ENCODE measurements around the gene TCL1B. TPM values are rescaled to one million over a fixed set of nuclear protein-coding genes. Genes with fewer than 3 reads are reported as not detected.

Gene TCL1B
- total RNA-seq, 2 donors from 2014 or later = not detected

DNA sequence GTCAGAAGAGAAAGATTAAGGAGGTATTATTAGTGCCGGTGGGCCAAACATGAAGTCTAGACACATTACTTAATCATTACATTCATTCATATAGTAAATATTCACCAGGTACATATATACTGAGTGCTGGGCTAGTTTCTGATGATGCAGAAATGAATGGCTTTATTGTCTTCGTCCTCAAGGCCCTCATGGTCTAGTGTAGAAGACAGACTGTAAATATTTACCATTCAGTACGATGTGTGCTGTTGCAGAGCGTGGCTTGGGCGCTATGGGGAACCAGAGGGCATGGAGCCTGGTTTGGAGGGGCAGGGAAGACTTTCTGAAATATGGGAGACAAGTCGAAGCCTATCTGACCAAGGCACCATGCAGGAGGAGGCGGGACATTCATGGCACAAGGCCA lies 37.0 kb upstream of the TCL1B start:
- Histone ChIP-seq H3K36me3 (replicated peaks in 1 of 2; ENCODE audit: insufficient read depth in 1 of 2, low read depth in 2 of 2) (no peaks in the 10 kb centered on the region), H3K4me3 (no peak overlapping the region), H3K27me3 (no peaks in the 10 kb centered on the region), H3K27ac (no peak overlapping the region), H3K4me1 (peaks cover 10% of the 10 kb centered on the region), H3K9me3 (no peaks in the 10 kb centered on the region)
- ATAC-seq = no peak
- 57 to 75% methylated on average over 6 to 7 of the region's 7 CpGs for WGBS, 2 donors
- DNase-seq = peak in 1 of 4 donors; percentile 21
- no peak for TF ChIP-seq POLR2A (IDR thresholded peaks at IDR 0.05)
- TF ChIP-seq, protein P1, sequence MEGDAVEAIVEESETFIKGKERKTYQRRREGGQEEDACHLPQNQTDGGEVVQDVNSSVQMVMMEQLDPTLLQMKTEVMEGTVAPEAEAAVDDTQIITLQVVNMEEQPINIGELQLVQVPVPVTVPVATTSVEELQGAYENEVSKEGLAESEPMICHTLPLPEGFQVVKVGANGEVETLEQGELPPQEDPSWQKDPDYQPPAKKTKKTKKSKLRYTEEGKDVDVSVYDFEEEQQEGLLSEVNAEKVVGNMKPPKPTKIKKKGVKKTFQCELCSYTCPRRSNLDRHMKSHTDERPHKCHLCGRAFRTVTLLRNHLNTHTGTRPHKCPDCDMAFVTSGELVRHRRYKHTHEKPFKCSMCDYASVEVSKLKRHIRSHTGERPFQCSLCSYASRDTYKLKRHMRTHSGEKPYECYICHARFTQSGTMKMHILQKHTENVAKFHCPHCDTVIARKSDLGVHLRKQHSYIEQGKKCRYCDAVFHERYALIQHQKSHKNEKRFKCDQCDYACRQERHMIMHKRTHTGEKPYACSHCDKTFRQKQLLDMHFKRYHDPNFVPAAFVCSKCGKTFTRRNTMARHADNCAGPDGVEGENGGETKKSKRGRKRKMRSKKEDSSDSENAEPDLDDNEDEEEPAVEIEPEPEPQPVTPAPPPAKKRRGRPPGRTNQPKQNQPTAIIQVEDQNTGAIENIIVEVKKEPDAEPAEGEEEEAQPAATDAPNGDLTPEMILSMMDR (IDR thresholded peaks at IDR 0.05) = no peak
- intact Hi-C loops (cut with DNase I) = no loop called here

DNA sequence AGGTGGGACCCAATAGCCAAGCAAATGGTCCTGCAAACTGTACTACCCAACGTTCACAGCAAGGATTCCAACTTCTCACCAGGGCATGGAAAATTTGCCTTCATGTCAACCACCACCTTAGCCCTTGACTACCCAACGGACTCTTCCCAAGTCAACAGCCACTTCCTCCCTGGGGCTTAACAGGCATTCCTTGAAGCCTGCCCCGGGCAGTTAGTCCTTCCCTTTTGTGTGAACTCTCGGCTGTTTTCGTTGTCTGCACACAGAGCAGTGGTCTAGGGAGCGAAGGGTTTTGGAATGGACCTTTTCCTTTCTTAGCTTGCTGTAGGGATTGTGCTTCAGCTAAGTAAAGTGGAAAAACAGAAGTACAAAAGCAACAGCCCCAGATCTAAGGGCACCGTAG lies 35.2 kb upstream of the TCL1B start:
- Histone ChIP-seq H3K4me1 (peaks cover 10% of the 10 kb centered on the region), H3K27ac (no peak overlapping the region), H3K9me3 (no peaks in the 10 kb centered on the region), H3K4me3 (no peak overlapping the region), H3K36me3 (replicated peaks in 1 of 2; ENCODE audit: insufficient read depth in 1 of 2, low read depth in 2 of 2) (no peaks in the 10 kb centered on the region), H3K27me3 (no peaks in the 10 kb centered on the region)
- 75 to 94% methylated on average over 7 of the region's 7 CpGs for WGBS, 2 donors
- TF ChIP-seq, protein P1 (IDR thresholded peaks at IDR 0.05) = no peak
- TF ChIP-seq POLR2A (IDR thresholded peaks at IDR 0.05) = no peak
- ATAC-seq (no peak), DNase-seq (no peak)
- intact Hi-C loops (cut with DNase I) = no loop called here

DNA sequence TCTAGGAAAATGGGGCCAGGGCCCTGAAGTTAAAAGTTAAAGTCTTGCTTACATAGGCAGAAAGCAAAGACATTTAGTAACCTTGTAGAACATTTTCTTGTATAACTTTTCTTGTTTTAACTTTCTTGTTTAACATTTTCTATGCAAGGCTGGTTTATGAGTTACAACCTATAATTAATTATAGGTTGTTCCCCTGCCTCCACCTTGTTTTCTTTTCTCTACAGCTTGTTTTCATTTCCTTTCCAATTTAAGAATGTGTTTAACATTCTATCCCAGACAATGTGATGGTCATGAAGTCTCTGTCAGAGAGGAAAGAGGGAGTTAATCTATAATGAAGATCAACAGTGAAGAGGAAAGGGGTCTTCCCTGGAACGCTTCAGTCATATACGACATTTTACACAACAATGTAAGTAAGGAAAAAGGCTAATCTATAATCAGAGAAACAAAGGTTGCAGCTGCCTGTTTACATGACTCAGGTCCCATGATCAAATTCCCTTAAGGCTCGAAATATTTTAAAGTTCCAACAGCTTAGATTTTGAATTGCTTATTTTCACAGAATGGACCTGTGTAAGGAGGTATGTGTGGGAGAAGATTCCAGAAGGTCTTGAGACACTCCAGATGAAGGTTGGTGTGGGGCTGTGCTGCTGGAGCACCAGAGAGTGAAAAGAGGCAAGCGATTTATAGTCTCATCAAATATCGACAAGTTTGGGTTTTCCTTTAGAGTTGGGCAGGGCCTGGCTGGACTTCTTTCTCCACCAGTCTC lies 34.2 kb upstream of the TCL1B start:
- H3K4me3 ChIP-seq = no peak overlapping the region
- H3K27me3 ChIP-seq = no peaks in the 10 kb centered on the region
- H3K27ac ChIP-seq = peak overlapping the region in 2 of 4 donors; percentile 33 to 37
- 37 to 47% methylated on average over 5 of the region's 5 CpGs for WGBS, 2 donors
- peaks cover 10% of the 10 kb centered on the region for H3K4me1 ChIP-seq
- ATAC-seq (no peak), DNase-seq (no peak)
- TF ChIP-seq, protein P1 (IDR thresholded peaks at IDR 0.05) = no peak
- TF ChIP-seq POLR2A (IDR thresholded peaks at IDR 0.05) = no peak
- intact Hi-C loops (cut with DNase I) = no loop called here
- H3K9me3 ChIP-seq = no peaks in the 10 kb centered on the region
- no peaks in the 10 kb centered on the region for H3K36me3 ChIP-seq (replicated peaks in 1 of 2; ENCODE audit: insufficient read depth in 1 of 2, low read depth in 2 of 2)

DNA sequence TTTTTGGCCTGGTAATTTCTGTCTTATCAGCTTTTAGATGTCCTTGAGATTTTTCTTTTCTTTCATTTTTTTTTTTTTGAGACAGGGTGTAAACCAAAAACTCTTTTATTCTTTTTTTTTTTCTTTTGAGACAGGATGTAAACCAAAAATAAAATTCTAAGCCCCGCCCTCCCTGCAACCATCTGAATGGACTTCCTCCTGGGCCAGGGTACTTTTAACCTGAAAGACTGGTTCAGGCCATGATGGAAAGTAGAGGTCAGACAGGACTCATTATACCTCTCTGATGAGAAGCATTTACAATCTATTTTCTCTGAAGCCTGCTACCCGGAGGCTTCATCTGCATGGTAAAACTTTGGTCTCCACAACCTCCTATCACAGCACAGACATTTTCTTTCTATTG lies 33.5 kb upstream of the TCL1B start:
- no peak for TF ChIP-seq POLR2A (IDR thresholded peaks at IDR 0.05)
- TF ChIP-seq, protein P1 (IDR thresholded peaks at IDR 0.05) = no peak
- H3K27ac ChIP-seq = peak overlapping the region in 1 of 4 donors; percentile 33
- 78 to 84% methylated on average over 2 of the region's 2 CpGs for WGBS, 2 donors
- intact Hi-C loops (cut with DNase I) = no loop called here
- no peak for ATAC-seq
- no peaks in the 10 kb centered on the region for H3K9me3 ChIP-seq
- no peak overlapping the region for H3K4me3 ChIP-seq
- H3K36me3 ChIP-seq (replicated peaks in 1 of 2; ENCODE audit: insufficient read depth in 1 of 2, low read depth in 2 of 2) = no peaks in the 10 kb centered on the region
- H3K27me3 ChIP-seq = no peaks in the 10 kb centered on the region
- DNase-seq = peak in 1 of 4 donors; percentile 8
- H3K4me1 ChIP-seq = peaks cover 10% of the 10 kb centered on the region

DNA sequence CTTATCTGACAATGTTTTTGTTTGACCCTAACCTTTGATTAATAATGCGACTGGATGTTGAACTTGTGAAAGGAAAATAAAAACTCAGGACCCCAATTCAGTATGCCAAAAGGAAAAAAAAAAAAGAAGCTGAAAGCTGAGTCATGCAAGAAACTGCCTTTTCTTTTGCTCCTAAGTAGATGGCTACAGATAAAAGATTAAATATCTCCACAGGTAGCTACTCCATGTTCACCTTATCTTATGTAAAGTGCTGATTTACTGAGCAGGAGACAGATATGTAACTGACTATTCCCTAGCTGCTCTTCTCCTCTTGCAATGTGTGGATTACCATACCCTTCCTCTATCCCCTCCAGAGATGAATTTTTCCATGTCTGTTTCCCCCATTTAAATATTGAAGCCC lies 30.8 kb upstream of the TCL1B start:
- H3K36me3 ChIP-seq (replicated peaks in 1 of 2; ENCODE audit: insufficient read depth in 1 of 2, low read depth in 2 of 2) = no peaks in the 10 kb centered on the region
- ATAC-seq (no peak), DNase-seq (no peak)
- no peaks in the 10 kb centered on the region for H3K27me3 ChIP-seq
- no peak overlapping the region for H3K27ac ChIP-seq
- H3K9me3 ChIP-seq = no peaks in the 10 kb centered on the region
- no peak overlapping the region for H3K4me3 ChIP-seq
- 74 to 82% methylated on average over 1 of the region's 1 CpG for WGBS, 2 donors
- H3K4me1 ChIP-seq = peaks cover 10% of the 10 kb centered on the region
- TF ChIP-seq POLR2A (IDR thresholded peaks at IDR 0.05) = no peak
- TF ChIP-seq, protein P1 (IDR thresholded peaks at IDR 0.05) = no peak
- intact Hi-C loops (cut with DNase I) = no loop called here

Data from body of pancreas (tissue), 4 donors.